Mesendoderm (in vitro differentiated cells): ENCODE data around the gene OSBPL5.
"Not testable (repeated sequence)": the region's sequence is repeated elsewhere in the genome, so short reads cannot be mapped to it uniquely, and the experiment has no call there.

Experiments used
- DNase-seq: peaks from one replicate; pipeline ENCODE4 v3.0.0; 2013
- H2AK5ac ChIP-seq: 2 replicates; pipeline ENCODE4 v1.6.1; 2013; ENCODE audit warnings: low read length, inconsistent platforms
- H2BK120ac ChIP-seq: 2 replicates; pipeline ENCODE4 v1.6.1; 2013; ENCODE audit warnings: low read depth, mild to moderate bottlenecking, low read length, moderate library complexity, mixed read lengths
- H2BK15ac ChIP-seq: replicated peaks from 2 replicates; pipeline ENCODE4 v1.6.1; 2013; ENCODE audit warnings: low read depth, mild to moderate bottlenecking, moderate library complexity
- H2BK5ac ChIP-seq: 2 replicates; pipeline ENCODE4 v1.6.1; 2013; ENCODE audit warnings: low read length, inconsistent platforms
- H3K18ac ChIP-seq: 2 replicates; pipeline ENCODE4 v1.6.1; 2013; ENCODE audit warnings: mild to moderate bottlenecking, low read length, mixed read lengths
- H3K23ac ChIP-seq: one replicate; pipeline ENCODE4 v1.6.1; 2013; ENCODE audit warnings: low read length
- H3K27ac ChIP-seq: 2 replicates; pipeline ENCODE4 v1.5.1; 2013; ENCODE audit warnings: low read depth, mild to moderate bottlenecking, inconsistent platforms, low read length, moderate library complexity
- H3K27me3 ChIP-seq: 2 replicates; pipeline ENCODE4 v1.6.1; 2013; ENCODE audit warnings: low read length, control low read depth, mild to moderate bottlenecking, inconsistent platforms; ENCODE audit not compliant: insufficient read depth, poor library complexity
- H3K36me3 ChIP-seq: 2 replicates; pipeline ENCODE4 v1.6.1; 2013; ENCODE audit warnings: low read length, inconsistent platforms; ENCODE audit not compliant: control insufficient read depth, insufficient read depth
- H3K4ac ChIP-seq: one replicate; pipeline ENCODE4 v1.6.1; 2013; ENCODE audit warnings: low read depth, mild to moderate bottlenecking, low read length, moderate library complexity
- H3K4me1 ChIP-seq: 2 replicates; pipeline ENCODE4 v1.6.1; 2013; ENCODE audit warnings: low read depth, low read length, inconsistent platforms; ENCODE audit not compliant: control insufficient read depth
- H3K4me2 ChIP-seq: 2 replicates; pipeline ENCODE4 v1.6.1; 2013; ENCODE audit warnings: low read length
- H3K4me3 ChIP-seq: 2 replicates; pipeline ENCODE4 v1.5.1; 2013; ENCODE audit warnings: mild to moderate bottlenecking, low read length
- H3K56ac ChIP-seq: one replicate; pipeline ENCODE4 v1.6.1; 2013; ENCODE audit warnings: low read length
- H3K79me1 ChIP-seq: 2 replicates; pipeline ENCODE4 v1.6.1; 2013; ENCODE audit warnings: low read length, inconsistent platforms
- H3K79me2 ChIP-seq: 2 replicates; pipeline ENCODE4 v1.6.1; 2013; ENCODE audit warnings: mild to moderate bottlenecking, low read length; ENCODE audit not compliant: control insufficient read depth, insufficient read depth
- H3K9ac ChIP-seq: 2 replicates; pipeline ENCODE4 v1.6.1; 2013; ENCODE audit warnings: low read length, inconsistent platforms
- H4K5ac ChIP-seq: one replicate; pipeline ENCODE4 v1.6.1; 2013; ENCODE audit warnings: low read length
- H4K8ac ChIP-seq: one replicate; pipeline ENCODE4 v1.6.1; 2013; ENCODE audit warnings: low read depth, mild to moderate bottlenecking, control low read depth, low read length, moderate library complexity
- WGBS: extraction: QIAGEN DNeasy Blood & Tissue Kit; methylation state at CpG from one replicate; pipeline ENCODE4 v1.1.7; 2013; ENCODE audit warnings: low lambda C conversion rate, missing lambda C conversion rate; ENCODE audit not compliant: insufficient coverage; ENCODE audit errors: extremely low coverage; 5-methylcytosine and 5-hydroxymethylcytosine counted together

Gene OSBPL5

GRCh38 chr11:3171931-3172560, 6.9 kb upstream of the OSBPL5 start:
- no peak overlapping the region for H3K23ac ChIP-seq
- no peak overlapping the region for H3K27ac ChIP-seq
- no peak overlapping the region for H3K9ac ChIP-seq
- H2BK15ac ChIP-seq, result no peak overlapping the region
- no peak overlapping the region for H2BK120ac ChIP-seq
- H3K4me1 ChIP-seq, result no peaks in the 10 kb centered on the region
- H3K4me2 ChIP-seq, result no peak overlapping the region
- H3K27me3 ChIP-seq, result no peaks in the 10 kb centered on the region
- WGBS, result no CpG with 5 or more reads among the region's 12 CpGs
- H3K4me3 ChIP-seq, result no peak overlapping the region
- no peak overlapping the region for H2AK5ac ChIP-seq
- H2BK5ac ChIP-seq, result no peak overlapping the region
- no peak overlapping the region for H4K8ac ChIP-seq
- no peak for DNase-seq
- H3K79me2 ChIP-seq, result no peaks in the 10 kb centered on the region
- H3K36me3 ChIP-seq, result no peaks in the 10 kb centered on the region
- H4K5ac ChIP-seq, result no peak overlapping the region
- H3K4ac ChIP-seq, result no peak overlapping the region
- H3K79me1 ChIP-seq, result no peaks in the 10 kb centered on the region
- no peak overlapping the region for H3K56ac ChIP-seq
- H3K18ac ChIP-seq, result no peak overlapping the region

DNA sequence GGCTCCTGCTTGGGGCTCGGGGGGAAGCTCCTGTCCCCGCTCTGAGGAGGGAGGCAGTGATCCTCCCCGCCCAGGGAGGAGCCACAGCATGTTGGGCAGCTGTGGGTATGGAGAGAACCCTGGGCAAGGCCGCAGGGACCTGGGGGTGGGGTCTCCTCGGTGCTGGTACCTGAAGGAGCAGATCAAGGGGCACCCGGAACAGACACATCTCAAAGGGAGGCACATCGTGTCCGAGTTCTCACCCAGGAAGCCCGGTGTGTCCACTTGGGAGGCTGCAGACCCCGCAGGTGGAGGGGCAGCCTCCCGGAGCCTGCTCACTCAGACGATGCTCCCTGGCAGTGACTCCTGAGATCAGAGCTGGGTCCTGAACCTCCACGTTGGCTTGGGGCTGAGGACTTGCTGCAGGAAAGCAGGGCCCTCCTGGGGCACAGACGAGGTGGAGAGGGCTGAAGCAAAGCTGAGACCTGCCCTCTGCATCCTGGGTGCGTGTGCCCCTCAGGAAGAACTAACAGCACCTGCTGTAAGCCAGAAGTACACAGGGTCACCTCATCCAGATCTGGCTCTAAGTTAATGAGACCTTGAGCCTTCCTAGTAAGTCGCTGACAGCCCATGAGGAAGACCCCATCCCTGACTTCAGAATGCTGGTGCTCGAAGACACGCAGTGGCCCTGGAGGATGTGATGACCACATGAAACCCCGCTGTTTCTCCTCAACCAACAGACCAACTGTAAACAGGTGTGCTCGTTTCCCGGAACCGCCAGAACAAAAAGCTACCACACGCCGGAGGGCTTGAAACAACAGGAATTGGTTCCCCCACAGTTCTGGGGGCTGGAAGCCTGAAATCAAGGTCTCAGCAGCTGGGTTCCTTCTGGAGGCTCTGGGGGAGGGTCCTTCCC, 5.9 kb upstream of the OSBPL5 start:
- H4K5ac ChIP-seq, result no peak overlapping the region
- no peak overlapping the region for H2BK120ac ChIP-seq
- no peaks in the 10 kb centered on the region for H3K79me1 ChIP-seq
- H2BK5ac ChIP-seq, result no peak overlapping the region
- no peaks in the 10 kb centered on the region for H3K36me3 ChIP-seq
- H4K8ac ChIP-seq, result no peak overlapping the region
- no peaks in the 10 kb centered on the region for H3K4me1 ChIP-seq
- no peak overlapping the region for H3K9ac ChIP-seq
- H3K4me3 ChIP-seq, result no peak overlapping the region
- no peak overlapping the region for H3K23ac ChIP-seq
- WGBS, result no CpG with 5 or more reads among the region's 24 CpGs
- no peak overlapping the region for H2AK5ac ChIP-seq
- H3K4ac ChIP-seq, result no peak overlapping the region
- no peak overlapping the region for H3K18ac ChIP-seq
- H3K79me2 ChIP-seq, result no peaks in the 10 kb centered on the region
- H2BK15ac ChIP-seq, result no peak overlapping the region
- no peak for DNase-seq
- H3K27ac ChIP-seq, result no peak overlapping the region
- H3K4me2 ChIP-seq, result no peak overlapping the region
- no peak overlapping the region for H3K56ac ChIP-seq
- no peaks in the 10 kb centered on the region for H3K27me3 ChIP-seq

- Histone ChIP-seq H3K56ac (no peak overlapping the region), H3K18ac (no peak overlapping the region), H2AK5ac (no peak overlapping the region), H3K4ac (no peak overlapping the region), H2BK120ac (no peak overlapping the region), H3K4me3 (no peak overlapping the region), H3K36me3 (no peaks in the 10 kb centered on the region), H3K79me2 (no peaks in the 10 kb centered on the region), H3K4me1 (no peaks in the 10 kb centered on the region), H2BK15ac (no peak overlapping the region), H3K79me1 (no peaks in the 10 kb centered on the region), H3K4me2 (no peak overlapping the region), H3K27me3 (no peaks in the 10 kb centered on the region), H4K8ac (no peak overlapping the region), H4K5ac (no peak overlapping the region), H3K9ac (no peak overlapping the region), H2BK5ac (no peak overlapping the region), H3K27ac (no peak overlapping the region), H3K23ac (peak overlapping the region; percentile 57)
- no peak for DNase-seq
- WGBS, result no CpG with 5 or more reads among the region's 18 CpGs
These were observed 5.1 kb upstream of the OSBPL5 start for GRCh38 chr11:3170044-3170755.

DNA sequence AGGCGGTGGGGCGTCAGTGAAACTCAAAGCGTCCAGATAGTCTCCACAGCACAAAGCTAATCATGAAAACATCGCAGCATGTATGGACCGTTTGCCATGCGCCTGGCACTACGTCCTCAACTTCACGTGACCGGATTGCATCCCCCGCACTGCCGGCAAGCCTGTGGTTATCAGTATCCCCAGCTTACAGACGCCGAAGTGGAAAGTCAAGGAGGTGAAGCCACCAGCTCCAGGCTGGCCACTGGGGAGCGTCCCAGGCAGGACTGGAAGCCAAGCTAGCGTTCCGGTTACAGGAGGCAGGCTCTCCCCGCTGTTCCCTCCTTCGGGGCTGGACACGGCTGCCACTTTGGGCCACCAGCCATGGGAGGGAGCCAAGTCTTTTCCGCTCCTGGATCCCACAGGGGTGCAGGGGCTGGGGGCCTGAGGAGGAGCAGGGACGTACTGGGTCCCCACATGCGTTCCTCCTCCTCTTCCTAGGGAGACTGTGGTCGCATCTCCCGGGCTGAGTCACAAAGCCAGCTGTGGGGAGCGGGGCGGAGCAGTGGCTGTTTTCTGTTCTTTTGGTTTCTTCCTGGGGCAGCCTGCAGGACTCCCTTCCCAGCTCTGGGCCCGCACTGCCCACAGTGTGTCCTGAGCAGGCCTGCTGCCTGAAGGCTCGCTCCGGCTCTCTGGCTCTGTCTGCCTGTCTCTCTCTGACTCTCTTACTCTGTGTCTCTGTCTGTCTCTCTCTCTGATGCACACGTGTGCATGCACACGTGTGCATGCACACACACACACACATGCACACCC, 4.3 kb upstream of the OSBPL5 start:
- H3K18ac ChIP-seq, result no peak overlapping the region
- H2BK120ac ChIP-seq, result no peak overlapping the region
- no peak overlapping the region for H2BK5ac ChIP-seq
- H2AK5ac ChIP-seq, result no peak overlapping the region
- H3K79me2 ChIP-seq, result no peaks in the 10 kb centered on the region
- peak overlapping the region; percentile 18 for H3K4me2 ChIP-seq
- no peak overlapping the region for H3K4ac ChIP-seq
- no peak overlapping the region for H3K4me3 ChIP-seq
- no CpG with 5 or more reads among the region's 31 CpGs for WGBS
- H3K23ac ChIP-seq, result peak overlapping the region; percentile 74
- H3K4me1 ChIP-seq, result no peaks in the 10 kb centered on the region
- no peaks in the 10 kb centered on the region for H3K79me1 ChIP-seq
- no peak overlapping the region for H4K8ac ChIP-seq
- peak; percentile 66 for DNase-seq
- no peak overlapping the region for H2BK15ac ChIP-seq
- peak overlapping the region; percentile 79 for H3K56ac ChIP-seq
- no peaks in the 10 kb centered on the region for H3K36me3 ChIP-seq
- H3K27ac ChIP-seq, result no peak overlapping the region
- H3K27me3 ChIP-seq, result no peaks in the 10 kb centered on the region
- no peak overlapping the region for H4K5ac ChIP-seq
- H3K9ac ChIP-seq, result peak overlapping the region; percentile 35

- H3K4me2 ChIP-seq, H2BK15ac ChIP-seq, H4K5ac ChIP-seq, H3K79me2 ChIP-seq, H3K4ac ChIP-seq, H3K4me3 ChIP-seq, H3K36me3 ChIP-seq, H2BK120ac ChIP-seq, H3K27ac ChIP-seq, H3K79me1 ChIP-seq, H3K9ac ChIP-seq, H3K18ac ChIP-seq, DNase-seq, H4K8ac ChIP-seq, H2BK5ac ChIP-seq, H2AK5ac ChIP-seq, H3K27me3 ChIP-seq, H3K4me1 ChIP-seq, H3K23ac ChIP-seq: not testable (repeated sequence)
- no CpG with 5 or more reads among the region's 17 CpGs for WGBS
- H3K56ac ChIP-seq, result peak overlapping the region; percentile 79
These were observed 3.7 kb upstream of the OSBPL5 start for GRCh38 chr11:3168742-3169254.
